ENCODE measurements around the gene MINDY1.

Gene MINDY1

GRCh38 chr1:151039521-151039920 is 32.8 kb upstream of the MINDY1 start:
- no peak overlapping the region for H2BK5ac ChIP-seq (ENCODE audit: low read length)
- H3K9ac ChIP-seq (ENCODE audit: low read depth, low read length, poor library complexity) = no peak overlapping the region
- no peak overlapping the region for H2BK15ac ChIP-seq (ENCODE audit: low read length)
- H4K8ac ChIP-seq (ENCODE audit: low read depth, low read length) = no peak overlapping the region
- H3K4ac ChIP-seq (ENCODE audit: low read length) = no peak overlapping the region
- H3K79me1 ChIP-seq (ENCODE audit: low read depth, low read length) = no peaks in the 10 kb centered on the region
- H3K4me3 ChIP-seq (ENCODE audit: low read length in 2 of 2) = no peak overlapping the region
- no peak overlapping the region for H3K18ac ChIP-seq (ENCODE audit: low read length)
- no peak overlapping the region for H2AFZ ChIP-seq (ENCODE audit: low read length)
- no peak overlapping the region for H2BK12ac ChIP-seq (ENCODE audit: low read length)
- peaks cover 4 to 12% of the 10 kb centered on the region in 2 donors for H3K36me3 ChIP-seq (replicated peaks in 1 of 2; ENCODE audit: control insufficient read depth in 2 of 2, insufficient read depth in 2 of 2, low read length in 2 of 2)
- H2AK5ac ChIP-seq (ENCODE audit: low read depth, low read length) = no peak overlapping the region
- no peak overlapping the region for H4K91ac ChIP-seq (ENCODE audit: low read depth, low read length, poor library complexity)
- H3K23ac ChIP-seq (ENCODE audit: low read depth, low read length, poor library complexity) = no peak overlapping the region
- H2BK120ac ChIP-seq (ENCODE audit: low read depth, low read length) = no peak overlapping the region
- no peak for DNase-seq (ENCODE audit: low spot score)
- no peak overlapping the region for H3K4me2 ChIP-seq (ENCODE audit: insufficient read depth, low read length, poor library complexity, severe bottlenecking)
- H3K27ac ChIP-seq (replicated peaks; ENCODE audit: low read length) = no peak overlapping the region
- no peaks in the 10 kb centered on the region for H3K27me3 ChIP-seq (ENCODE audit: control insufficient read depth in 3 of 3, insufficient read depth in 3 of 3, low read depth in 1 of 3, low read length in 3 of 3)
- H3K4me1 ChIP-seq (ENCODE audit: control insufficient read depth in 2 of 2, insufficient read depth in 1 of 2, low read depth in 1 of 2, low read length in 2 of 2) = no peaks in the 10 kb centered on the region
- H3K14ac ChIP-seq (ENCODE audit: low read length) = no peak overlapping the region
- WGBS, 2 donors (ENCODE audit: extremely low coverage in 2 of 2, insufficient read length in 2 of 2, insufficient replicate concordance in 1 of 2) = no CpG with 5 or more reads among the region's 3 CpGs
- no peaks in the 10 kb centered on the region for H3K9me3 ChIP-seq (replicated peaks in 1 of 2; ENCODE audit: control insufficient read depth in 2 of 2, insufficient read depth in 1 of 2, low read depth in 1 of 2, low read length in 2 of 2)

DNA sequence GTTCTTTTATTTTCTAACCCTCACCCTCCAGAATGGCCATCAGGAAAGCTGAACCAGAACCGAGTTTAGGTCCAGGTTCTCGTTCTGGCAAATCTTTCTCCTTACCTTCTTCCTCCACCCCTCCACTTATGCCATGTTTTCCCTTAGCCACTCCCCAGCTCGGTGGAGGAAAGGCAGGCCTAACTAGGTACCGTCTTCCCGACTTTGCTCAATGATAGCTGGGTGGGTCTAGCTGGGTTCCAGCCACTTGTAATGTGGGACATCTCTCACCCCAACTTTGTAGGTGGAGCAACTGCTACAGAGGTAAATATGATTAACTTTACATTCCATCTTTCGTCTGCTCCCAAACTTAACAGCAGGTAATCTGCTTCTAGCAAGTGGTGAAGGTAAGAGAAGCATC is 30.3 kb upstream of the MINDY1 start:
- DNase-seq (ENCODE audit: low spot score) = no peak
- no peak overlapping the region for H3K4me2 ChIP-seq (ENCODE audit: insufficient read depth, low read length, poor library complexity, severe bottlenecking)
- peaks cover 11 to 26% of the 10 kb centered on the region in 2 donors for H3K36me3 ChIP-seq (replicated peaks in 1 of 2; ENCODE audit: control insufficient read depth in 2 of 2, insufficient read depth in 2 of 2, low read length in 2 of 2)
- no peak overlapping the region for H2BK12ac ChIP-seq (ENCODE audit: low read length)
- H3K9ac ChIP-seq (ENCODE audit: low read depth, low read length, poor library complexity) = no peak overlapping the region
- H3K4me3 ChIP-seq (ENCODE audit: low read length in 2 of 2) = no peak overlapping the region
- no peak overlapping the region for H3K4ac ChIP-seq (ENCODE audit: low read length)
- no peak overlapping the region for H3K23ac ChIP-seq (ENCODE audit: low read depth, low read length, poor library complexity)
- H3K4me1 ChIP-seq (ENCODE audit: control insufficient read depth in 2 of 2, insufficient read depth in 1 of 2, low read depth in 1 of 2, low read length in 2 of 2) = no peaks in the 10 kb centered on the region
- H2AK5ac ChIP-seq (ENCODE audit: low read depth, low read length) = no peak overlapping the region
- no peaks in the 10 kb centered on the region for H3K27me3 ChIP-seq (ENCODE audit: control insufficient read depth in 3 of 3, insufficient read depth in 3 of 3, low read depth in 1 of 3, low read length in 3 of 3)
- no peak overlapping the region for H2BK5ac ChIP-seq (ENCODE audit: low read length)
- no peak overlapping the region for H2BK120ac ChIP-seq (ENCODE audit: low read depth, low read length)
- no peaks in the 10 kb centered on the region for H3K79me1 ChIP-seq (ENCODE audit: low read depth, low read length)
- no peaks in the 10 kb centered on the region for H3K9me3 ChIP-seq (replicated peaks in 1 of 2; ENCODE audit: control insufficient read depth in 2 of 2, insufficient read depth in 1 of 2, low read depth in 1 of 2, low read length in 2 of 2)
- no peak overlapping the region for H3K14ac ChIP-seq (ENCODE audit: low read length)
- no peak overlapping the region for H4K8ac ChIP-seq (ENCODE audit: low read depth, low read length)
- WGBS, 2 donors (ENCODE audit: extremely low coverage in 2 of 2, insufficient read length in 2 of 2, insufficient replicate concordance in 1 of 2) = no CpG with 5 or more reads among the region's 6 CpGs
- no peak overlapping the region for H2BK15ac ChIP-seq (ENCODE audit: low read length)
- H4K91ac ChIP-seq (ENCODE audit: low read depth, low read length, poor library complexity) = no peak overlapping the region
- H2AFZ ChIP-seq (ENCODE audit: low read length) = no peak overlapping the region
- no peak overlapping the region for H3K18ac ChIP-seq (ENCODE audit: low read length)
- no peak overlapping the region for H3K27ac ChIP-seq (replicated peaks; ENCODE audit: low read length)

GRCh38 chr1:151036356-151036755 is 29.7 kb upstream of the MINDY1 start, which contains the start of gene BNIPL:
BNIPL (plus strand) TSS chr1:151036586; CDS start chr1:151036726, 140 bp downstream.
- no CpG with 5 or more reads among the region's 2 CpGs for WGBS, 2 donors (ENCODE audit: extremely low coverage in 2 of 2, insufficient read length in 2 of 2, insufficient replicate concordance in 1 of 2)

DNA sequence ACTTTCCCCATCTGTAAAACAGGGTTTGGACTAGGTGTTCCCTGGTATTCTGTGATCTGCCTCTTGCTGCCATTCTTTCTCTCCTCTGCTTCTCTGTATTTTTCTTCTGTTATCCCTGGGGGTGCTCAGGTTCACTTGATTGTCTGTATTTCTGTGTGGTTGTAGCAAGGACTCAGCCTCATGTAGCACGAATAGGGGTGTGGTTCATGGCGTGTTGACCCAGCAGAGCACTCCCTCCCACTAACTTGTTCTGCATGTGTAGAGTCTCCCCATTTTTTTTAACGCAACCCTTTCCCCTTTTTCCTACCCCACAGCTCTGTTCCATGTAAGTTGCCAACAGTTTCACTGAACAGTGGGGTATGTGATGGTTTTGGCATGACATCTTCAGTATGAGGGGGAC is 28.5 kb upstream of the MINDY1 start:
- Histone ChIP-seq H4K8ac (ENCODE audit: low read depth, low read length) (no peak overlapping the region), H3K36me3 (replicated peaks in 1 of 2; ENCODE audit: control insufficient read depth in 2 of 2, insufficient read depth in 2 of 2, low read length in 2 of 2) (peaks cover 15 to 41% of the 10 kb centered on the region in 2 donors), H3K4me1 (ENCODE audit: control insufficient read depth in 2 of 2, insufficient read depth in 1 of 2, low read depth in 1 of 2, low read length in 2 of 2) (no peaks in the 10 kb centered on the region), H3K27ac (replicated peaks; ENCODE audit: low read length) (no peak overlapping the region), H3K79me1 (ENCODE audit: low read depth, low read length) (no peaks in the 10 kb centered on the region), H3K23ac (ENCODE audit: low read depth, low read length, poor library complexity) (no peak overlapping the region), H2AFZ (ENCODE audit: low read length) (no peak overlapping the region), H2BK5ac (ENCODE audit: low read length) (no peak overlapping the region), H3K18ac (ENCODE audit: low read length) (no peak overlapping the region), H4K91ac (ENCODE audit: low read depth, low read length, poor library complexity) (no peak overlapping the region), H2BK120ac (ENCODE audit: low read depth, low read length) (no peak overlapping the region), H2AK5ac (ENCODE audit: low read depth, low read length) (no peak overlapping the region), H3K4ac (ENCODE audit: low read length) (no peak overlapping the region), H3K9ac (ENCODE audit: low read depth, low read length, poor library complexity) (no peak overlapping the region), H3K27me3 (ENCODE audit: control insufficient read depth in 3 of 3, insufficient read depth in 3 of 3, low read depth in 1 of 3, low read length in 3 of 3) (no peaks in the 10 kb centered on the region), H2BK12ac (ENCODE audit: low read length) (no peak overlapping the region), H2BK15ac (ENCODE audit: low read length) (no peak overlapping the region), H3K9me3 (replicated peaks in 1 of 2; ENCODE audit: control insufficient read depth in 2 of 2, insufficient read depth in 1 of 2, low read depth in 1 of 2, low read length in 2 of 2) (no peaks in the 10 kb centered on the region), H3K4me2 (ENCODE audit: insufficient read depth, low read length, poor library complexity, severe bottlenecking) (no peak overlapping the region), H3K4me3 (ENCODE audit: low read length in 2 of 2) (no peak overlapping the region), H3K14ac (ENCODE audit: low read length) (no peak overlapping the region)
- DNase-seq (ENCODE audit: low spot score) = no peak
- WGBS, 2 donors (ENCODE audit: extremely low coverage in 2 of 2, insufficient read length in 2 of 2, insufficient replicate concordance in 1 of 2) = no CpG with 5 or more reads among the region's 3 CpGs

More at GRCh38 chr1:151036356-151036755, 29.7 kb upstream of the MINDY1 start, which contains the start of gene BNIPL:
- peaks cover 12 to 31% of the 10 kb centered on the region in 2 donors for H3K36me3 ChIP-seq (replicated peaks in 1 of 2; ENCODE audit: control insufficient read depth in 2 of 2, insufficient read depth in 2 of 2, low read length in 2 of 2)
- no peak within 1 kb of the TSS for H3K27ac ChIP-seq (replicated peaks; ENCODE audit: low read length)
- no peak within 1 kb of the TSS for H3K4me2 ChIP-seq (ENCODE audit: insufficient read depth, low read length, poor library complexity, severe bottlenecking)
- H3K9me3 ChIP-seq (replicated peaks in 1 of 2; ENCODE audit: control insufficient read depth in 2 of 2, insufficient read depth in 1 of 2, low read depth in 1 of 2, low read length in 2 of 2) = no peaks in the 10 kb centered on the region
- H3K18ac ChIP-seq (ENCODE audit: low read length) = no peak within 1 kb of the TSS
- H3K4me3 ChIP-seq (ENCODE audit: low read length in 2 of 2) = no peak within 1 kb of the TSS
- H2BK12ac ChIP-seq (ENCODE audit: low read length) = no peak within 1 kb of the TSS
- no peak within 1 kb of the TSS for H4K8ac ChIP-seq (ENCODE audit: low read depth, low read length)
- H4K91ac ChIP-seq (ENCODE audit: low read depth, low read length, poor library complexity) = no peak within 1 kb of the TSS
- no peak for DNase-seq (ENCODE audit: low spot score)
- no peak within 1 kb of the TSS for H3K23ac ChIP-seq (ENCODE audit: low read depth, low read length, poor library complexity)
- no peak within 1 kb of the TSS for H2BK15ac ChIP-seq (ENCODE audit: low read length)
- no peak within 1 kb of the TSS for H3K4ac ChIP-seq (ENCODE audit: low read length)
- no peak within 1 kb of the TSS for H3K14ac ChIP-seq (ENCODE audit: low read length)
- no peak within 1 kb of the TSS for H2BK5ac ChIP-seq (ENCODE audit: low read length)
- no peak within 1 kb of the TSS for H2BK120ac ChIP-seq (ENCODE audit: low read depth, low read length)
- H3K9ac ChIP-seq (ENCODE audit: low read depth, low read length, poor library complexity) = no peak within 1 kb of the TSS
- H3K79me1 ChIP-seq (ENCODE audit: low read depth, low read length) = no peaks in the 10 kb centered on the region
- no peaks in the 10 kb centered on the region for H3K4me1 ChIP-seq (ENCODE audit: control insufficient read depth in 2 of 2, insufficient read depth in 1 of 2, low read depth in 1 of 2, low read length in 2 of 2)
- no peak within 1 kb of the TSS for H2AK5ac ChIP-seq (ENCODE audit: low read depth, low read length)
- no peak within 1 kb of the TSS for H2AFZ ChIP-seq (ENCODE audit: low read length)
- no peaks in the 10 kb centered on the region for H3K27me3 ChIP-seq (ENCODE audit: control insufficient read depth in 3 of 3, insufficient read depth in 3 of 3, low read depth in 1 of 3, low read length in 3 of 3)
